ENCODE data around the gene TAPBP.

TAPBP gene

DNA sequence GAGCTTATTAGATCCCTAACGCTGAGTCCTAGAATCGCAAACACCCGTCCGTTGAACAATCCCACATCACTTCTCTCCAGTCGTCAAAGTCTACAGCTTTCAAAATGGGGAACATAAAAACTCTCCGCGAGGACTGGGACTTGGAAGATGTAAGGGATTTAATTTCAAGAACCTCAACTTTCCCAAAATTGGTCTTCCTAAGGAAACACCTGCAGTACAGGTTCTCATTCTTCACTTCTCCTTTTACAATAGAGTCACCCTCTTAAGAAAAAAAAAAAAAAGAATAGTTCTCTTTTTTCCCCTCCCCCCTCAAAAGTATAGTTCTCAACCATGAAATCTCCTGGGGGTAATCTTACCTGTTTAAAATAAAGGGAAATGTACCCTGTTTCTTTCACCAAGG is 10.2 kb upstream of the TAPBP start:
- H3K4me3 ChIP-seq (ENCODE audit: low read depth, low read length) = peak overlapping the region; percentile 53
- TF ChIP-seq, protein P1, sequence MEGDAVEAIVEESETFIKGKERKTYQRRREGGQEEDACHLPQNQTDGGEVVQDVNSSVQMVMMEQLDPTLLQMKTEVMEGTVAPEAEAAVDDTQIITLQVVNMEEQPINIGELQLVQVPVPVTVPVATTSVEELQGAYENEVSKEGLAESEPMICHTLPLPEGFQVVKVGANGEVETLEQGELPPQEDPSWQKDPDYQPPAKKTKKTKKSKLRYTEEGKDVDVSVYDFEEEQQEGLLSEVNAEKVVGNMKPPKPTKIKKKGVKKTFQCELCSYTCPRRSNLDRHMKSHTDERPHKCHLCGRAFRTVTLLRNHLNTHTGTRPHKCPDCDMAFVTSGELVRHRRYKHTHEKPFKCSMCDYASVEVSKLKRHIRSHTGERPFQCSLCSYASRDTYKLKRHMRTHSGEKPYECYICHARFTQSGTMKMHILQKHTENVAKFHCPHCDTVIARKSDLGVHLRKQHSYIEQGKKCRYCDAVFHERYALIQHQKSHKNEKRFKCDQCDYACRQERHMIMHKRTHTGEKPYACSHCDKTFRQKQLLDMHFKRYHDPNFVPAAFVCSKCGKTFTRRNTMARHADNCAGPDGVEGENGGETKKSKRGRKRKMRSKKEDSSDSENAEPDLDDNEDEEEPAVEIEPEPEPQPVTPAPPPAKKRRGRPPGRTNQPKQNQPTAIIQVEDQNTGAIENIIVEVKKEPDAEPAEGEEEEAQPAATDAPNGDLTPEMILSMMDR (IDR thresholded peaks at IDR 0.05; ENCODE audit: borderline replicate concordance, insufficient read depth, low read depth, low read length) = no peak

DNA sequence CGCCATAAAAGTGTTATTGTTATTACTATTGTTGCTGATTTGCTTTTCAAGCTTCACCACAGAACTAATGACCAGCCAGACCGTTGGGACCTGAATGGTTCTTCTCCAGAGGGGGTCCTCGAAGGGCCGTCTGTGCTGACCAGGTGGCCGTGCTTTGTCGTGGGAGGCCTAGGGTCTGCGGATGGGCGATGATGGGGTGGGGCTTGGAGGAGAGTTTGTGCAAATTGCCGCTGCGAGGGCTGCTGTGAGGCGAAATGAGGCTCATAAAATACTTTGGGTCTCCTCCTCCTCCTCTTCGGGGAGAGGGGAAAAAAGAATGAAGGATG is 9.7 kb upstream of the TAPBP start:
- peak overlapping the region; percentile 53 for H3K4me3 ChIP-seq (ENCODE audit: low read depth, low read length)
- TF ChIP-seq, protein P1 (IDR thresholded peaks at IDR 0.05; ENCODE audit: borderline replicate concordance, insufficient read depth, low read depth, low read length) = no peak

DNA sequence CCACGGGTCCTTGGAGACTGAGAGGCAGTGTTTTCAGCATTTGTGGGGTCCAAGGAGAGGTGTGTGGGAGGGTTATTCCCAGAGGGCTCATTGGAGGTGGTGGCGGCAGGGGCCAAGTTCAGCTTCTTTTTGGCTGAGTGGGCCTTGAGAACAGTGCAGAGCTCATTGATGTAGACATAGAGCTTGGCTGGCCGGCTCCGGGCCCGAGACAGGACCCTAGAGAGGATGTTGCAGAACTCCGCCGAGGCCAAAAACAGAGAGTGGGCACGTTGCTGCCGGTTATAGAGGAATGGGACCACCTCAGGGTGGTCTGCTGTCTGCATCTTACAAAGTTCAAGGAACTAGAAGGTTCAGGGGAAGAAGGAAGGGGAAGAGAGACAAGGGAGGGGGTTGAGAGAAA is 7.3 kb upstream of the TAPBP start:
- H3K4me3 ChIP-seq (ENCODE audit: low read depth, low read length) = peak overlapping the region; percentile 49
- TF ChIP-seq, protein P1 (IDR thresholded peaks at IDR 0.05; ENCODE audit: borderline replicate concordance, insufficient read depth, low read depth, low read length) = no peak

DNA sequence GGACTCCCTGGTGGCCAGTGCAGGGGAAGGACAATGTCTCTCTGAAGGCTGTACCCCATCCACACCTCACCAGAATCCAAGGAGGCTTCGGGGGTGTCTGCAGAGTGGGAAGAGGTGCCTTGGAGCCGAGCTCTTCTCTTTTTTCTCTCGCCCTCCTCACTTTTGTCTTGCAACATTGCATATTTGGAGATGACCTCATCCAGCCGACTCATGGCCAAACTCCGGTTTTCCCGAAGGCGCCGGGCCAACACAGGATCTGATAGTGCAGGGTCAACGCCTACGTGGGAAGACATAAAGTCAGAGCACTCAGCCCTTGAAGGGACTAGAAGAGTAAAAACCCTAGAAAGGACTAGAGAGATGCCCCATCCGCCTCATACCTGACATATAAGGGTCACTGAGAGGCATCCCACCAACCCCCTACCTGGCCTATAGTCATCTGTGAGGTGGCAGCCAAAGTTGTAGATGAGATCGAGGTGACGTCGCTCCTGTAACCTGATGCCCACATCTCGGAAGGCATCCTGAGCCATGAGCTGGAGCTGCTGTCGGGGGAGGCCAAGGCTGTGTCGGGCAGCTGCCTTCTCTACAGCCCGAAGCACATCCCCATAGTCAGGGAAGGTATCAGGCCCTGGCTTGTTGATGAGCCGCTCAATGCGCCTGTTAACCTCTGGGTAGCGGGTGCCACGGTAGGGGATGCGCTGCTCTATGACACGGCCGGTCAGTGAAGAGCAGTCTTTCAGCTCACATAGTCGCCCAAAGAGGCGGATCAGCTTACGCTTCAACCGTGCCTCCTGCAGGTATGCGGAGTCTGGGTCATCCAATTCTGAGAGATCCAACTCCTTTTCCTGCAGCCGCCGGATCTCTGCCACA is 6.7 kb upstream of the TAPBP start:
- TF ChIP-seq, protein P1 (IDR thresholded peaks at IDR 0.05; ENCODE audit: borderline replicate concordance, insufficient read depth, low read depth, low read length) = no peak
- H3K4me3 ChIP-seq (ENCODE audit: low read depth, low read length) = no peak overlapping the region

DNA sequence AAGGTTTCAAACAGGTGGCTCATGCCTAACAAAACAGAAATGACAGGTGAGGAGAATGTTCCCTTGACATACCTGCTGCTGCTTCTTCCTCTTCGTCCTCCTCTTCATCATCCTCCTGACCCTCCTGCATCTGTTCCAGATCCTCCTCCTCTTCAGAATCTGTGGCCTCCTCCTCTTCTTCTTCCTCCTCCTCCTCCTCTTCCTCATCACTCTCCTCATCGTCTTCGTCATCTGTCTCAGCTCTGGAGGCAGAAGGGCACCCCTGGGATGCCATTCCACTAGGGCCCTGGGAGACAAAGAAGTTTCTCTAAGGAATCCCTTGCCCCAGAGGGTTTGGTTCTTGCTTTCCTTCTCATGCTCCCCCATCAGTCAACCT is 6.0 kb upstream of the TAPBP start:
- no peak overlapping the region for H3K4me3 ChIP-seq (ENCODE audit: low read depth, low read length)
- TF ChIP-seq, protein P1 (IDR thresholded peaks at IDR 0.05; ENCODE audit: borderline replicate concordance, insufficient read depth, low read depth, low read length) = no peak

DNA sequence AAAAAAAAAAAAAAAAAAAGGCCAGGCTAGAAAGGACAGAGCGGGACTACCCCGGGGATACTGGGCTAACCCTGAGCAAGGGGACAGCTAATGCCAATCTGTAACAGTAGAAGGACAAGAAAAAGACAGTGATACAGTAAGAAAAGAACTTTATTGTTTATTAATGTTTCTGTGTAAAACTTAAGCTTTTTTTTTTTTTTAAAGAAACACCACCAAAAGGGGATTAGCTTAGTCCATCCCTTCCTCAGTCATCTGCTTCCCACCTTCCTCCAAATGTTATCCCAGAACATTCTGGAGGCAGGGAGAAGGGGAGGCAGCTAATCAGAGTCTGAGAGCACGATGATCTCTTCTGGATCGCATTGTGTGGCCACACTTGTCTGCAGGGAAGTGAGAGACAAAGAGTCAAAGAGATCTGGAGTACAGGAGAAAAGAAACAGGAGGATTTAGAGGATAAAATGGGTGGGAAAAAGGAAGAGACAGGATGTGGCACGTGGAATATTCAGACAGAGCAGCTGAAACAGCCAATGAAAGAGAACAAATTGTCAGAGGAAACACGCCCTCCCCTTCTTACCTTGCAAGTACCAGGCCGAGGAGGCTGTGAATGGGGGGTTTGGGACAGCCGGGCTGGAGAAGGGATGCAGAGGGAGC is 4.7 kb upstream of the TAPBP start:
- TF ChIP-seq, protein P1 (IDR thresholded peaks at IDR 0.05; ENCODE audit: borderline replicate concordance, insufficient read depth, low read depth, low read length) = no peak
- no peak overlapping the region for H3K4me3 ChIP-seq (ENCODE audit: low read depth, low read length)
